Suprapubic skin (tissue), 3 donors: ENCODE results near the gene DBI.

Experiments
- CTCF ChIP-seq, 2 donors: fragments of 200-600 bp in 1 of 2; fragments of 450-650 bp in 1 of 2; sonication (generic) in 1 of 2; IDR thresholded peaks; one replicate each; pipeline ENCODE4 v1.5.1; 2016 to 2019; ENCODE audit warnings: antibody characterized with exemption in 2 of 2, mild to moderate bottlenecking in 1 of 2, moderate library complexity in 1 of 2
- POLR2A ChIP-seq, 2 donors: fragments of 450-650 bp; IDR thresholded peaks; one replicate each; pipeline ENCODE4 v1.6.1; 2017; ENCODE audit warnings: antibody characterized with exemption in 2 of 2, mild to moderate bottlenecking in 2 of 2, moderate library complexity in 2 of 2

GRCh38 chr2:119421304-119421703, 54.5 kb downstream of the DBI start:
- no peak for TF ChIP-seq POLR2A (IDR thresholded peaks at IDR 0.05)
- no peak for TF ChIP-seq CTCF (IDR thresholded peaks at IDR 0.05)
